ENCODE measurements around the gene SP2.

SP2 gene

GRCh38 chr17:47949197-47949759 lies 53.2 kb downstream of the SP2 start:
- DNase-seq (ENCODE audit: low read depth, low spot score): no peak

GRCh38 chr17:47949946-47950345 lies 53.9 kb downstream of the SP2 start:
- DNase-seq (ENCODE audit: low read depth, low spot score): no peak

GRCh38 chr17:47950448-47950847 lies 54.4 kb downstream of the SP2 start:
- no peak for DNase-seq (ENCODE audit: low read depth, low spot score)

GRCh38 chr17:47952171-47953021 lies 56.4 kb downstream of the SP2 start:
- no peak for DNase-seq (ENCODE audit: low read depth, low spot score)

- no peak for DNase-seq (ENCODE audit: low read depth, low spot score)
Observed at GRCh38 chr17:47953909-47954308, 57.9 kb downstream of the SP2 start.

- no peak for DNase-seq (ENCODE audit: low read depth, low spot score)
Observed at GRCh38 chr17:47955497-47956461, 59.7 kb downstream of the SP2 start.

GRCh38 chr17:47956791-47957590 lies 61.0 kb downstream of the SP2 start:
- DNase-seq (ENCODE audit: low read depth, low spot score): no peak

- DNase-seq (ENCODE audit: low read depth, low spot score): no peak
Observed at GRCh38 chr17:47957591-47958490, 61.8 kb downstream of the SP2 start, which contains the start of gene PRR15L. Gene PRR15L (minus strand): TSS chr17:47957883. CDS start chr17:47953234, 4,649 bp downstream.

- no peak for DNase-seq (ENCODE audit: low read depth, low spot score)
Observed at GRCh38 chr17:47959825-47960655, 64.0 kb downstream of the SP2 start.

GRCh38 chr17:47961406-47961805 lies 65.4 kb downstream of the SP2 start:
- no peak for DNase-seq (ENCODE audit: low read depth, low spot score)

- no peak for DNase-seq (ENCODE audit: low read depth, low spot score)
Observed at GRCh38 chr17:47962901-47963300, 66.9 kb downstream of the SP2 start.

GRCh38 chr17:47964856-47965255 lies 68.8 kb downstream of the SP2 start:
- no peak for DNase-seq (ENCODE audit: low read depth, low spot score)

- no peak for DNase-seq (ENCODE audit: low read depth, low spot score)
Observed at GRCh38 chr17:47966079-47966519, 70.1 kb downstream of the SP2 start.

- no peak for DNase-seq (ENCODE audit: low read depth, low spot score)
Observed at GRCh38 chr17:47967607-47968252, 71.7 kb downstream of the SP2 start.

GRCh38 chr17:47968836-47969235 lies 72.8 kb downstream of the SP2 start:
- DNase-seq (ENCODE audit: low read depth, low spot score): no peak

- DNase-seq (ENCODE audit: low read depth, low spot score): no peak
Observed at GRCh38 chr17:47969930-47970724, 74.1 kb downstream of the SP2 start.

GRCh38 chr17:47970725-47971499 lies 74.9 kb downstream of the SP2 start, which contains the start of gene CDK5RAP3:
Gene CDK5RAP3 (plus strand): TSS chr17:47971113. CDS start chr17:47971147, 34 bp downstream.
- peak; percentile 94 for DNase-seq (ENCODE audit: low read depth, low spot score)
